IMR-90 (cell line): ENCODE measurements around the gene C17orf107.
"Not testable (repeated sequence)": the region's sequence is repeated elsewhere in the genome, so short reads cannot be mapped to it uniquely, and the experiment has no call there.

Experiments used
- CEBPB ChIP-seq: IDR thresholded peaks from 2 replicates; pipeline ENCODE4 v1.6.1; 2012; ENCODE audit warnings: low read depth, low read length, improper control_type of control experiment
- FOS ChIP-seq: fragments of 150-350 bp; IDR thresholded peaks from 2 replicates; pipeline ENCODE4 v1.6.1; 2016; ENCODE audit warnings: low read depth, low read length
- MAFK ChIP-seq: IDR thresholded peaks from 2 replicates; pipeline ENCODE4 v1.6.1; 2012; ENCODE audit warnings: low read depth, low read length, improper control_type of control experiment
- MXI1 ChIP-seq: IDR thresholded peaks from 2 replicates; pipeline ENCODE4 v1.6.1; 2012; ENCODE audit warnings: low read depth, mild to moderate bottlenecking, low read length, moderate library complexity, borderline replicate concordance
- POLR2A ChIP-seq: IDR thresholded peaks from 2 replicates; pipeline ENCODE4 v1.6.1; 2012; ENCODE audit warnings: mild to moderate bottlenecking, low read depth, low read length
- RCOR1 ChIP-seq: IDR thresholded peaks from 2 replicates; pipeline ENCODE4 v1.6.1; 2012; ENCODE audit warnings: mild to moderate bottlenecking, low read length, improper control_type of control experiment; ENCODE audit not compliant: insufficient replicate concordance
- TF ChIP-seq, protein P1 (sequence below): conservative IDR thresholded peaks from 2 replicates; pipeline ENCODE4 v1.5.1; 2012; ENCODE audit warnings: mild to moderate bottlenecking, low read depth, low read length, improper control_type of control experiment

- TF ChIP-seq, protein P1, sequence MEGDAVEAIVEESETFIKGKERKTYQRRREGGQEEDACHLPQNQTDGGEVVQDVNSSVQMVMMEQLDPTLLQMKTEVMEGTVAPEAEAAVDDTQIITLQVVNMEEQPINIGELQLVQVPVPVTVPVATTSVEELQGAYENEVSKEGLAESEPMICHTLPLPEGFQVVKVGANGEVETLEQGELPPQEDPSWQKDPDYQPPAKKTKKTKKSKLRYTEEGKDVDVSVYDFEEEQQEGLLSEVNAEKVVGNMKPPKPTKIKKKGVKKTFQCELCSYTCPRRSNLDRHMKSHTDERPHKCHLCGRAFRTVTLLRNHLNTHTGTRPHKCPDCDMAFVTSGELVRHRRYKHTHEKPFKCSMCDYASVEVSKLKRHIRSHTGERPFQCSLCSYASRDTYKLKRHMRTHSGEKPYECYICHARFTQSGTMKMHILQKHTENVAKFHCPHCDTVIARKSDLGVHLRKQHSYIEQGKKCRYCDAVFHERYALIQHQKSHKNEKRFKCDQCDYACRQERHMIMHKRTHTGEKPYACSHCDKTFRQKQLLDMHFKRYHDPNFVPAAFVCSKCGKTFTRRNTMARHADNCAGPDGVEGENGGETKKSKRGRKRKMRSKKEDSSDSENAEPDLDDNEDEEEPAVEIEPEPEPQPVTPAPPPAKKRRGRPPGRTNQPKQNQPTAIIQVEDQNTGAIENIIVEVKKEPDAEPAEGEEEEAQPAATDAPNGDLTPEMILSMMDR, result not testable (repeated sequence)
- not testable (repeated sequence) for TF ChIP-seq CEBPB, FOS, MXI1, POLR2A, RCOR1, MAFK
Observed at GRCh38 chr17:4926577-4927335, 27.4 kb downstream of the C17orf107 start.
